ENCODE data around the gene ANP32E.

DNA sequence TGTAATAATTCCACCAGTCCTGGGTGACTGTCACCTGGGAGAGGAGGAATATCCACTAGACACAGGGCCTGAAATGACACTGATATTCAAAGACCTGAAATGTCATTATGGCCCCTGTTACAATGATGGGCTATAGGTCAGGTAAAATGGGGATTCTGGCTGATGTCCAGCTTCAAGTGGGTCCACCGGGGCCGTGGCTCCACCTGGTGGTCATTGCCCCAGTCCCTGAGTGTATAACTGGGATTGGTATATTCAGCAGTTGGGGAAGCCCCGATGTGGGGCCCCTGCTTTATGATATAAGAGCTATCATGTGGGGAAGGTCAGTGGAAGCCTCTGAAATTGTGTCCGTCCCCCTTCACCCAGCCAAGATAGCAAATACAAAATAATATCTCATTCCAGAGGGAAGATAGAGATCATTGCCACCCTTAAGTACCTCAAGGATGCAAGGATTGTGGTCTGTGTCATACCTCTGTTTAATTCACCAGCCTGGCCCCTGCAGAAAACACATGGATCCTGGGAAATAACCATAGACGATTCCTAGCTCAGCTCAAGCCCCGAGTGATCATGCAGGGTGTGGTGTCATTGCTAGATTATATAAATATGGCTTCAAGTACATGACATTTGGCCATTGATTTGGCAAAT is 66.8 kb downstream of the ANP32E start:
- TF ChIP-seq, protein P1, sequence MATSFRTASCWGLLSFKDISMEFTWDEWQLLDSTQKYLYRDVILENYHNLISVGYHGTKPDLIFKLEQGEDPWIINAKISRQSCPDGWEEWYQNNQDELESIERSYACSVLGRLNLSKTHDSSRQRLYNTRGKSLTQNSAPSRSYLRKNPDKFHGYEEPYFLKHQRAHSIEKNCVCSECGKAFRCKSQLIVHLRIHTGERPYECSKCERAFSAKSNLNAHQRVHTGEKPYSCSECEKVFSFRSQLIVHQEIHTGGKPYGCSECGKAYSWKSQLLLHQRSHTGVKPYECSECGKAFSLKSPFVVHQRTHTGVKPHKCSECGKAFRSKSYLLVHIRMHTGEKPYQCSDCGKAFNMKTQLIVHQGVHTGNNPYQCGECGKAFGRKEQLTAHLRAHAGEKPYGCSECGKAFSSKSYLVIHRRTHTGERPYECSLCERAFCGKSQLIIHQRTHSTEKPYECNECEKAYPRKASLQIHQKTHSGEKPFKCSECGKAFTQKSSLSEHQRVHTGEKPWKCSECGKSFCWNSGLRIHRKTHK (tag by site-specific recombination; IDR thresholded peaks at IDR 0.05) = no peak
- TF ChIP-seq CTCF (tag by site-specific recombination; IDR thresholded peaks at IDR 0.05) = peak; percentile 67

Data from HEK293 (cell line).